ENCODE results near the gene URI1.

- TF ChIP-seq CTCF (IDR thresholded peaks at IDR 0.05) (no peak), POLR2A (IDR thresholded peaks at IDR 0.05) (no peak)
These were observed 38.0 kb upstream of the URI1 start for GRCh38 chr19:29904017-29904416.
